Mammary epithelial cell (primary cell): ENCODE results near the gene TFF2.

Experiments
- CTCF ChIP-seq, 2 donors: IDR thresholded peaks in 1 of 2; conservative IDR thresholded peaks in 1 of 2; 2 replicates each; pipeline ENCODE4 v1.5.1; 2011 to 2012; ENCODE audit warnings: inconsistent platforms in 2 of 2, low read length in 2 of 2, mild to moderate bottlenecking in 2 of 2, control low read depth in 1 of 2, low read depth in 1 of 2; ENCODE audit not compliant: insufficient read depth in 1 of 2; ENCODE audit errors: extremely low read depth in 1 of 2
- EZH2 ChIP-seq: IDR thresholded peaks from 2 replicates; pipeline ENCODE4 v1.6.1; 2012; ENCODE audit warnings: low read length, inconsistent platforms, borderline replicate concordance

GRCh38 chr21:42383331-42383730 lies 32.5 kb upstream of the TFF2 start:
- TF ChIP-seq CTCF (conservative IDR thresholded peaks at IDR 0.05 in 1 of 2, IDR thresholded peaks at IDR 0.05 in 1 of 2; ENCODE audit: extremely low read depth in 1 of 2, insufficient read depth in 1 of 2, low read depth in 1 of 2, low read length in 2 of 2) (no peak), EZH2 (no peak)
